Non-pigmented ciliary epithelial cell (primary cell): ENCODE measurements around the gene TMEM120B.

Source experiments
- DNase-seq: peaks from one replicate; pipeline ENCODE4 v3.0.0-alpha.2; 2010; ENCODE audit warnings: low read depth

TMEM120B gene

GRCh38 chr12:121804417-121805111 lies 92.0 kb downstream of the TMEM120B start:
- DNase-seq, result no peak

GRCh38 chr12:121805171-121806008 lies 92.8 kb downstream of the TMEM120B start:
- no peak for DNase-seq

GRCh38 chr12:121806009-121806545 lies 93.5 kb downstream of the TMEM120B start:
- DNase-seq, result no peak

- DNase-seq, result no peak
Measured at GRCh38 chr12:121806546-121807423, 94.2 kb downstream of the TMEM120B start.

GRCh38 chr12:121807642-121808347 lies 95.2 kb downstream of the TMEM120B start:
- DNase-seq, result no peak

GRCh38 chr12:121808623-121809022 lies 96.1 kb downstream of the TMEM120B start:
- no peak for DNase-seq

GRCh38 chr12:121809712-121810116 lies 97.2 kb downstream of the TMEM120B start:
- no peak for DNase-seq

GRCh38 chr12:121810234-121810817 lies 97.8 kb downstream of the TMEM120B start:
- DNase-seq, result no peak

GRCh38 chr12:121810833-121811433 lies 98.4 kb downstream of the TMEM120B start:
- DNase-seq, result no peak

GRCh38 chr12:121811434-121812319 lies 99.1 kb downstream of the TMEM120B start:
- DNase-seq, result no peak

GRCh38 chr12:121812320-121812871 lies 99.8 kb downstream of the TMEM120B start:
- DNase-seq, result no peak

- no peak for DNase-seq
Measured at GRCh38 chr12:121812921-121813896, 100.7 kb downstream of the TMEM120B start.

- no peak for DNase-seq
Measured at GRCh38 chr12:121813951-121814350, 101.4 kb downstream of the TMEM120B start.

GRCh38 chr12:121814429-121815119 lies 102.0 kb downstream of the TMEM120B start:
- DNase-seq, result no peak

GRCh38 chr12:121815263-121815662 lies 102.7 kb downstream of the TMEM120B start:
- no peak for DNase-seq

- DNase-seq, result no peak
Measured at GRCh38 chr12:121816925-121817647, 104.5 kb downstream of the TMEM120B start.

GRCh38 chr12:121817648-121818043 lies 105.1 kb downstream of the TMEM120B start:
- DNase-seq, result no peak
